HG02623 (cell line): ENCODE data around the gene PJA1.

Source experiments
- ATAC-seq: cut with Tn5 transposase; IDR thresholded peaks from one replicate; pipeline ENCODE4 v1.9.1; 2021; ENCODE audit warnings: moderate library complexity; ENCODE audit not compliant: unreplicated experiment

PJA1 gene

DNA sequence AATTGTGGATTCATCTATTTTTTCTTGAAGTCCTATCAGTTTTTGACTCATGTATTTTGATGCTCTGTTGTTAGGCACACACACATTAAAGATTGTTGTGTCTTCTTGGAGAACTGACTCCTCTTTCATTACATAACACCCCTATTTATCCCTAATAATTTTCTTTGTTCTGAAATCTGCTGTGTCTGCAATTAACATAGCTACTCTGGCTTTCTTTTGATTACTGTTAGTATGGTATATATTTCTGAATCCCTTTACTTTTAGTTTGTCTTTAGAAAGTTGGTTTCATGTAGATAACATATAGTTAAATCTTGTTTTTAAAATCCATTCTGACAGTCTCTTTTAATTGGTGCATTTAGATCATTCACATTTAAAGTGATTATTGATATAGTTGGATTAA is 5.1 kb upstream of the PJA1 start:
- no peak for ATAC-seq

DNA sequence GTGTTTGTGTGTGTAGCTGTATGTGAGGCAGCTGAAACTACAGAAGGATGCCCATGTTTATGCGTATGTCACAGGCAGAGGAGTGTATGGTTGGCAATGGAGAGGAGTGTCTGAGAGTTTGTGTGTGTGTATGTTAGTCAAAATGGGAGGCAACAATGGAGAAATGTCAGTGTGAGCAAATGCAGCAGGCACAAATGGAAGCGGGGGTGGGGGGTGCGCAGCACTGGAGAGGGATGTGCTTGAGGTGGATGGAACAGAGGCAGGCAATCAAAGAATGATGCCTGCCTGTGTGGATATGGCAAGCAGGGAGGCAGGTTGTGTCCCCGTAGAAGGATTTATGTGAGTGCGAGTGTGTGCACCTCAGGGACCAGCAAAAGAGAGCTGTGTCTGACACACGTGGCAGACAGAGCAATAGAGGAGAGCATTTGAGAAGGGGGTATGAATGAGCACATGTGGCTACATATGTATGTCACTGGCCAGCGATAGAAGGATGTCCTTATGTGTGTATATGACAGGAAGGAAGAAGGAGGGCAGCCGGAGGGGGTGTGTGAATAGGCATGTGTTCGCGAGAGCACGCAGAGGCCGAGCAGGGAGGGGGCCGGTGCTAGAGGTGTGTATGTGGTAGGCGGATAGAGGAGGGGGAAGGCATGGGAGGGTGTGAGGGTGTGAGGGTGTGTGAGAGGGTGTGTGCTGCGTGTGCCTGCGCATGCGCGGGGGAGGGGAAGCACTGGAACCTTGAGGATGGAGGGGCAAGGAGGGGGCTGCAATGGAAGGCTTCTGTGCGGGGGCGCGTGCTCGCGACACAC is 1.1 kb downstream of the PJA1 start:
- ATAC-seq, result no peak

DNA sequence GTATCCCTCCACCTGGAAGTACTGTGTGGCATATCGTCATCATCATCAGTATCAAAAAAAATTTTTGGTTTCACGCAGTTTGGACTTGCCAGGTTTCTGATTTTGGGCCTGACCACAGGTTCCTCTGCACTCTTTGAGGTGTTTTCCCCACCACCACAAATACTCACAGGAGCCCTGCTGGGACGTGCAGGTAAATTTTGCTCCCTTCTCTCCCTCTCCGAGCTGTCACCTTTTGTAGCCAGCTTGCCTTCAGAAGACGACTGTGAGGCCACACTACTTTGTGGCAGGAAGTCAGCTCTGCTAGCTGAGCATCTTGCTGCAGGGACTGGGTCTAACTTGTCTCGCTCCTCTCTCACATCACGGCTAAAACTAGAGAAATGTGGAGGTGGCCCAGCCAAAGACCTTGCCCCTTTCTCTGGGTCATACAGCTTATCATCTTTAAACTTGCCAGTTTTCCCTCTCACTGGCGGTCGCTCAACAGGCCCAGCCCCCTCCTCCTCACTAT is 2.8 kb downstream of the PJA1 start:
- no peak for ATAC-seq

DNA sequence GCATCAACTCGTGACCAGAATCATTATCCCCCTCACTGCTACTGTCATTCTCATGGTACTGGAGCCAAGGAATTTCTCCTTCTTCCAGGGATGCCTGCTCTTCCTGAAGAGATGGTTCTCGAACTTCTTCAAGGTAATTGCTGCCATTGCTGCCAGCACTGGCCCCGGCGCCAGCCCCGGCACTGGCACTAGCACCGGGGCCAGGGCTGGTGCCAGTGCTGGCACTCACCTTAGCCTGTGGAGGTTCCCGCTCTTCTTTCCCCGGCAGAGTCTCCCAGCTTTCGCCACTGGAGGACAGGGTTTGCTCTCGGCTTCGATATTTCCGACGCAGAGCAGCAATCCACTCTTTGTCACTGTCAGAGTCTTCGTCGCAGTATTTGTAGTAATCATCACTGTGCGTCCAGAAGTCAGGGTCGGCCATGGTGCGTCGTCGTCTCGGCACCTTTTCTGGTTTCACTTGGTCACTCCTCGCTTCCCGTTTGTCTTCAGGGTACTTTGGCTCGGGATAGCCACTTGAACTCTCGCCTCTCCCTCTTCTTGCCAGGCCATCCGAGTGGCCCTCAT is 3.4 kb downstream of the PJA1 start:
- ATAC-seq, result no peak

DNA sequence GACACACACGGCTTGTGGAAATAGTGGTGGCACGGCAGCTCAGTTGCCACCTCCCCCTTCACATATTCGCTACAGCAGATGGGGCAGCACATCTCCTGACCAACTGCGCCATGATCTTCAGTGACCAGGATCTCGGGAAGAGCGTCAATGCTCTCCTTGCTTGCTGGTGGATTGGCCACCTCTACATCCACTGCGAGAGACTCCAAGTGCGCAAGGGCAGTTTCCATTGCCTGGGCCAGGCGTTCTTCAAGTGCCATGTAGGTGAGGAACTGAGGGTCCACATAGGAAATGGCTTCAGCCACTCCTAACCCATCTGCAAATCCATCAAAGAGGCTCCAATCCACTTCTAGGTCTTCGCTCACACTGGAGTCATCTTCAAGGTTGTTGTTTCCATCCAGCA is 3.9 kb downstream of the PJA1 start:
- ATAC-seq, result no peak

DNA sequence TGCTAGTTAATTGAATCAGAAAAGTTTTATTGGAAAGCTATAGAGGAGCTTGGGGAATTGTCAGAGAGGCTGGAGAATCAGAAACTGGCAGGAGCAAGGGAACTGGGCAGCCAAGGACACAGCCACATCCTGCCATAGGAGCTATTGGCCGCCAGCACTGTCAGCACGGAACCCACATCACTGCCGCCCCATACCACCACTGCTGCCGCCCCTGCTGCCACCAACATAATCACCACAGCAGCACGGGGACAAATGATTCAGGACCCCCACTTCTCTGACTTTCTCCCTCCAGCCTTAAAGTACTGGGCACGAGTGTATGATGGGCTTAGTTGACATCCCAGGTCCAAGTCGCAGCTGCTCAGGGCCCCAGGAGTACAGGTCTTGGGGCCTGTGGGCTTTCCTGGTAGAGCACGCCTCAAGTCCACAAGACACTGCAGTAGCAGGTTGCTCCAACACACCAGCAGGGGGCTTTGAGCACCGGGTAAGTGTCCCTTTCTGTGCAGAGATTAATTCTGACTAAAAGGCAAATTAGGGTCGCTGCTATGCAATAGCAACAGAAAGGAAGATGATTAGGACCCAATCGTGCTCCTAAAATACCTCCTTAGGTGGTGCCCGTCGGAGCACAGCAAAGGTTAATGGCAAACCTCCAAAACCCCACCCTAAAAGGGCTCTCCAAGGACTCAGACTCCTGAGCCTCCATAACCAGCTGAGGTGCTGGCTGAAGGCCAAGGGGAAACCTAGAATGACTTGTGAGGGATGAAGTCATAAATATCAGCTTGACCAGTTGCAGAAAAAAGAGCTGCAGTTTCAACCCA is 6.9 kb downstream of the PJA1 start:
- peak; percentile 83 for ATAC-seq

DNA sequence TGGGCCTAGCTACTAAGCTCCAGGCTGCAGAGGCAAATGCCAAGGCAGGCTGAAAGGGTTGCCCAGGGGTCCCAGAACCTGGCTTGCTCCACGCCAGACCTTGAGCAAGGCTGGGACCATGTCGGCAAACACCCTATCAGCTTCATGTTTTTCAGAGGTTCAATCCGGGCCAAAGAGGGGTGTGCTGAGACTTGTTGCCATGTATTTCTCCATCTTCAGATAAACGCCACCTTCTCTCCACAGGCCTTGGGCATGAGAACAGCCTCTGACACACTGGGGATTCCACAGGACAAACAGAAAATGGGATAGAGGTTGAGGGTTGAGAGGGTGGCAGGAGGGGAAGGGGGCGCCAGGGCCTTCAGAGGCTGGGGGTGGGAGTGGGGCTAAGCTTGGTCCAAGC is 8.6 kb downstream of the PJA1 start:
- ATAC-seq, result no peak

DNA sequence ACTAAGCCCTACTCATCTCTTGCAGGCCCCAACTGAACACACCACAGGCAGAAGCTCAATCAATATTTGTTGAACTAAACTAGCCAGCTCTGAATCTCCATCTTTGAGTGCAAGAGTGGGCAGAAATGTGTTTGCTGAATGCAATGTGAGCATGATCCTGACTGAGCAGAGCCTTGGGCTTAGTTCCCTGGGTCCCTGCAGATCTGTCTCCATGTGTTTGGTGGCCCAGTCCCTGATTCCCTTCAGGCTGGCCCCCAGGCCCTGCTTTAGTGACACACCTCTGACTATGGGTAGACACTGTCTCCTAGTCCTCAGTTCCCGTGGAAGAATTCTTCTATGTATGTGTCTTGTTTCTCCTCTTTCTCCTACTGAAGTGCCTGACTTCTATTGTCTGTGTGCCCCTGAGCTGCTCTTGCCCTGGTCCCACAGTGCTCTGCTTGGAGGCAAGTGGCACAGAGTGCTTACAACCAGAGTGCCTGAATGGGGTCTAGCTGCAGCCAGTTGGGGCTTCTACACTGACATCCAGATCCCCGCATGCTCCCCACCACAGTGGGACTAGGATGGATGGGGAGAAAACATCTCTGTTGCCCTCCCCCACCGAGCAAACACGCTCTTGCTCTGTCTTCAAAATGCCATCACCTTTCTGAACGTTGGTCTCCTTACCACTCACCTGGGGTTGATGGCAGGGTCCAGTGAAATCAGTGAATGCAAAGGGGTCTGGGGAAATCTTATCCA is 9.3 kb downstream of the PJA1 start:
- no peak for ATAC-seq

DNA sequence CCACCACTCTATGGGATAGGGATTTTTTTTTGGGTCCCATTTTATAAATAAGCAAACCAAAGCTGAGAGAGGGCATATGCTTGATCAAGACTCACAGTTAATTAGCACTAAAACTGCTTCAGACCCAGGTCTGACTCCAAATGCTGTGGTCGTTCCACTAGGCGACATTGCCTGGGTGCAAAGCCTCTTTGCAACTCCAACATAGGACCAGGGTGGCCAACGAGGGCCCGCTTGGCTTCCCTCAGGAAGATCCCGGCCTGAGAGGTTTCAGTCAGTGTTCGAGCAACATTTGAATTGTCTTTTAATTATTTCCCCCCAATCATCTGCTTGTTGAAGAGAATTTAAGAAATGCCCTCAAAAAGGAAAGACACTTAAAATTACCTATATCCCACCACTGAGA is 11.2 kb downstream of the PJA1 start:
- ATAC-seq, result no peak

DNA sequence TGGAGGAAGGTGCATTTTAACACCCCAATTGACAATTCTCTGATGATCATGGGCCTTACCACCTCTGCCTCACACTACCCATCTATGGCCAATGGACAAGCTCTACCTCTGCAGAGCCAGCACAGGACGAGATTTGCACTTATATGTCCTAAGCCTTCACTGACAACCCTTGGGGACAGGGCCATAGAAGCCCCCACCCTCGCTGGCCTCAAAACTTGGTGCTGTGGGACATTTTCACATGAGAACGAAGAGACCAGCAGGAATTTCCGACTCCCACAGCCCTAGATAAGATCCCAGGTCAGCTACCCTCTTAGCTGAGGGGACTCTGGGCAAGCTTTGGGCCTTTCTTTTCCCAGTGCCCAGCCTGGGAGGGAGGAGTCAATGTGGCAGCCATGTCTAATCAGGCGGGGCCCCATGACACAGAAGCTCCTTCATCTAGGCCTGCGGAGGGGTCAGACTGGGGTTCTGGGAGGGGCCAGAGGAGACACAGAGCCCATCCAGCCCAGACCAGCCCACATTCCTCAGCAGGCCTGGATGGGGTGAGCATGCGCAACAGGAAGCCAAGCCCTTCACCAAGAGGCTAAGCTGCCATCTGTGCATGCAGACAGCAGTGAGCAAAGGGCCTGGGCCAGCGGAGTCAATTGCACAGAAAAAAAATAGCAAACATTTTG is 12.1 kb downstream of the PJA1 start:
- no peak for ATAC-seq

DNA sequence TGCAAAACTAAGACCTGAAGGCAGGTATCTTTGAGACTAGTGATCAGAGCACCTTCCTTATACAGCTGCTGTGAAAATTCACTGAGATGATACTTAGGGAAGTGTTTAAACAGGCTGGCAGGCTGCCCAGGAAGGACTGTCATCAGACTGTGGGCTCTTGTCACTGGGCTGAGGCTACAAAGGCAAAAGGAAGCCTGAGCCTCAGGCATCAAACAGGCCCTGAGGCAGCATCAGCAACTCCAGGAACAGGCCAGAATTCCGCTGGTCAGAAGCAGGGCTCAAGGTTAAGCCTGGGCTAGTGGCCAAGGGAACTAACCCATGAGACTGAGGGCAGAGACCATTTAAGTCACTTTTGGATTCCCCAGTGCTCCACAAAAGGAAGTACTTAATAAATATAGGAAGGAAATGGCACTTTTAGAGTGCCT is 12.8 kb downstream of the PJA1 start:
- no peak for ATAC-seq

DNA sequence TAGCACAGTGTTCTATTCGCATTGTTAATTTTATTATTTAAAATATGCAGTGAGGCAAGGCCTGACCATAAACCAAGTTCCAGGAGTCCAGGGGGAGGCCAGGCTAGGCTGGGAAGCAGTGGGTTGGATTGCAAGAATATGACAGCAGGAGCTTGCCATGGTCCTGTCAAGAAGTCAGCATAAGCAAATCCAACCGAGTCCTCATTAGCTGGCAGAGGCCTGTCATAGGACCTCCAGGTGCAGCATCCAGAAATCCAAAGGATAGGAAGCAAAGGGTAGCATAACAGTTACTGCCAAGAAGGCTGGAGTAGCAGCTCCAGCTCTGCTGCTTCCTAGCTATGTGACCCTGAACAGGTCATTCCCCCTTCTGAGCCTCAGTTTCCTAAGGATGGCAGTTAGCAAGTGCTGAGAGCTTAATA is 13.4 kb downstream of the PJA1 start:
- ATAC-seq, result no peak

DNA sequence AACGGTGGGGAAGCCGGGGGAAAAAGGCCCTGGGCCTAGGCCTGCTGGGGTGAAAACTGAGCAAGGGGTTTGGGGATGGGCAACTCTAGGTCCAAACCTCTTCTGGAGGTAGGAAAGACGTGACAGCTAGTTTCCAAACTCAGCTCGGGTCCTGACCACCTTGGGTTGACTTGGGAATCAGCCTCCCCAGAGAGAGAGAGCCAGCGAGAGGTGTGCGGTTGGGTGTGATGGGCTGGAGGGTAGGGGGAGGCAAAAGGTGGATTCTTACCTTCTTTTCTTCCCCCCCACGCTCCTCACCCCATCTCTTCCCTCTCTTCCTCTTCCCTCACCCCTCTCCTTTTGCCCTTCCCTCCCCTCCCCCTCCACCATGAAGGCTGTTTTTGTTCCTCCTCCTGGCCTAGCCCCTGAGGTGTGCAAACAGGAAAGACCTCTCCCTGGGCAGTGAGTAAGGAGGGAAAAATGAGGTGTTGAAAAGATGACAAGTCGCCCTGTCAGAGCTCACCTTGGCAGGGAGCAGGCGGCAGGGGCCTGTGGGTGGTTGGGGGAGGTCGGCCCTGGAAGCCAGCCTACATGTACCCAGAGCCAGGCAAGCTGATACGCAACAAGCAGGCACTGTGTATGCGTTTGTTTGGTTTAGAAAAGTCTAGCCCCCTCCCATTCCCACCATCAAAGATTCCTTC is 14.8 kb downstream of the PJA1 start:
- ATAC-seq, result no peak

DNA sequence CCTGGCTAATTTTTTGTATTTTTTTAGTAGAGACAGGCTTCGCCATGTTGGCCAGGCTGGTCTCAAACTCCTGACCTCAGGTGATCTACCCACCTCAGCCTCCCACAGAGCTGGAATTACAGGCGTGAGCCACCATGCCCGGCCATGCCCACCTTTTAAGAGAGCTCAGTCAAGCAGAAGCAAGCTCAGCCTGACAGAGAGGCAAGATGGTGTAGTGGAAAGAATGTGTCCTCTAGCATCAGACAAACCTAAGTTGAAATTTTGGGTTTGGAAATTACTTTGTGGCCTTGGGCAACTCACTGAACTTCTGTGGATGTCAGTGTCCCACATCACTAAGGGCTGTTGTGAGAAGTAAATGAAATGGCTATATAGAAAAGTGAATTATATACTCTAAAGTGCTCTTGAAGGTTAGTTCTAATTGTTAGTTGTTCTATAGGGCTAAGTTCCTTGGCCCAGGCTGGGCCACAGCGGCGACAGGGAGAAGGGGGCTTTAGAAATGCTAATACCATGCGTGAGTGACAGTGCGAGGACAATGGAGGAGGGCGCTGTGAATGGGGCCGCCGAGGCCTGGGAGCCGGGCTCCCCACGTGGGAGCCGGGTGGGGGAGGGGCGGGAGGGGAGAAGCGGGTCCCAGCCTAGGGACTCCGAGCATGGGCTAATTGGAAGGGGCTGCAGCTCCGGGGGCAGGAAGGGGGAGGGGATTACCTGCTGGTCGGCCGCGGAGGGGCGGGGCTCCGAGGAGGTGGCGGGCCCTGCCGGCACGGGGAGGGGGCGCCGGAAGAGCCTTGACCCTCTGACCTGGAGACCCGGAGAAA is 15.6 kb downstream of the PJA1 start:
- ATAC-seq, result no peak

DNA sequence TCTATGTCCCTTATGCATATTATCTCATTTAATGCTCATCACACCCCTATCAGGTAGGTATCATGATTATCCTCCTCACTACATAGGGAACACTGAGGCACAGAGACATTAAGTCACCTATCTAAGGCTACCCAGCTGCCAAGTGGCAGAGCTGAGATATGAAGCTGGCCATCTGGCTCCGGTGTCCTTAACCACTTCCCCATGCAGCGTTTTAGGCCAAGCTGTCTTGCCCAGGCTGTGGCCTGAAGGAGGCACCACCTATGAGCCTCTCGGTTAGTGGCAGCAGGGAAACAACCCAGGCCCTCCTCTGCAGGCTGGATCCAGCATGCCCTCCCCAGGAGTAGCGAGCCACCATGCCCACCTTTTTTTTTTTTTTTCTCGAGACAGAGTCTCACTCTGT is 16.3 kb downstream of the PJA1 start:
- ATAC-seq, result no peak

DNA sequence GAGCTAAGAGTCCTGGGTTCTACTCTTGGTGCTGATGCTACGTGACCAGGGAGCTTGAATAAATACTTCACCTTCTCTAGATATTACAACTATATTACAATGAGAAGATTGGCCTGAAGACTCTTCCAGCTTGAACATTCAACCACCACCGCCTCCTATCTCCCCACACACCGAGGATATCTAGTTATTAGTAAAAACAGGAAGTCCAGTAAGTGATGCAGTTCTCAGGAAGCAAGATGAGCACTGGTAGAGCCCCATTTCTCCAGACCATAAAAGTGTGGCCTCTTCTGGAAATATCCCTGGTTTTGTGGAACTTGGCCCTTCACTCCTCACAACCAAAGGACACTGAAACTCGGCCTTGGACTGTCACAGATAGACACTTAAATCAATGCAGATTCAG is 18.5 kb downstream of the PJA1 start:
- no peak for ATAC-seq

DNA sequence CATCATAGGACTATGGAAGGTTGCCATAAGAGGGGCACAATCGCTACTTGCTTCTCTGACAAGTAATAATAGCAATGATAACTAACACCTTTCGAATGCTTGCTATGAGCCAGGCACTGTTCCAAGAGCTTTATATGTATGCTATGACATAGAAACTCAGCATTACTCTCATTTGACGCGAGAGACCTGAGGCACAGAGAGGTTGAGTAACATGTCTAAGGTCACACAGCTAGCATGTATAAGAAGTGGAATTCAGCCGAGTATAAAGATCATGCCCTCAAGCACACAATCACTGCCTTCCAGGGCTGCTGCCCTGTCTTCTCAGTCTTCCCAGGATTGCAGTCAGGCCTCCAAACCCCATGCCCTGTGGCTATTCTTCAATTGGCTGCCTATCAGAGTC is 19.5 kb downstream of the PJA1 start:
- ATAC-seq, result no peak

DNA sequence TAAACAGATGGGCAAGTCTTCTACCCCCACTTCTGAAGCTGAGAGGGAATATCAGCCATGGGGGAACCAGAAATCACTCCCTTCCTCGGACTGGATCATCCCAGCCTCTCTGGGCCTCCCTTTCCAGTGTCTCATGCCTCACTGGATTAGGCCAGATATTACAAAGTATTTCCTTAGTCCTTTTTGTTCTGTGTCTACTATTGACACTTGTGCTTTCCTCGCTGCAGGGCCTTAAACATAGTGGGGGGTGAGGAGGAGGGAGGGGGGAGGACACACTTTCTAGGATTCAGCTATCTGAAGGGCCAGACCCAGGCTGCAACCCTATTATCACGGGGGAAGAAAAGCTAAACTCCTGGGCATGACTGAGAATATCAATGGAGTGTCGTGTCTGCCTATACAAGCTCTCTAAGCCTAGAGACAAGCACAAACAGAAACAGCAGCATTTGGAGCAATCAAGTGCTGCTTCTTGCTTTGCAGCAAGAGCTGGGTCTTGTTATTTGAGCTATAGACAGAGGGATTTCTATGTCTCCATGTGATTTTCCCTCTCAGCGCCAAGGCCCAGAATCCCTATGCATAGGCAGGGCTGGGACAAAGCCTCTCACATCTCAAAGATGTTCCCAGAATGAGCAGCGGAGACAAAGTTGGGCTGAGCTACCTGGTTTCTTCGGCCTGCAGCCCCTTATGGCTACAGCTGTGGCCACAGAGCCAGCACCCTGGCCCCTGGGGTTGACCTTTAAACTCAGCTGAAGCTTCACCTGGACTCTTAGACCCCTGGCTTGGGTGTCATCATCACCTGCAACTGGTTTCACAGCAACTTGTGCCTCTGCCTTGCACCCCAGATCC is 20.2 kb downstream of the PJA1 start:
- ATAC-seq, result no peak
